Measurements from ENCODE around the gene FXYD2. TPM values are rescaled to one million over a fixed set of nuclear protein-coding genes. Genes with fewer than 3 reads are reported as not detected.
A peak's percentile ranks its signal among the peaks of the same experiment; 100 is the strongest.
"Not testable (repeated sequence)": the region's sequence is repeated elsewhere in the genome, so short reads cannot be mapped to it uniquely, and the experiment has no call there.

FXYD2 gene
- total and polyA plus RNA-seq, 2 donors (not counting 1 experiment from before 2014, with no cell fraction given): 0.18 to 0.33 TPM

DNA sequence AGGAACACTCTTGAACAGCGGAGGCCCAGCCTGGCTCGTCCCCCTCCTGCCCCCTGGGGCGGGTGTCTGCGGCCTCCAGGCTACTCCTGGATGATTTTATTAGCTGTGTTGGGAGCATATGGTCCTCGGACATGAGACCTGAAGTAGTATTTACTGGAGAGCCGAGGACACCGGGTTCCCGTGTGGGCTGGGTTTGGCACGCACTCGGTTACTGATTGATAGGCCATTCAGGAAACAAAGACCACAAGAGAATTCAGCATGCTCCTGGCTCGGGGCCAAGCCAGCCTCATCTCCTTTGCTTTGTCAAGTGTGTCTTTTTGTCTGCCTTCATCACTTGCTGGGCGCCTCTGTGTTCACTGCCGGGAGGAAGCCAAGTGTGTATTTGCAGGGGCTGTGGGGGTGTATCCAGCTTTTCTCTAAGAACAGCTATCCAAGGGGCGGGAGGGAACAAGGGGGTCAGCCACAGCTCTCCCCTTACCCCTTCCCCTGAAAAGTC, 9.7 kb downstream of the FXYD2 start:
- no peaks in the 10 kb centered on the region for H3K36me3 ChIP-seq (ENCODE audit: control insufficient read depth, insufficient read depth, low read length)
- H2AFZ ChIP-seq (ENCODE audit: low read length): no peak overlapping the region
- no peak overlapping the region for H3K4me2 ChIP-seq (ENCODE audit: extremely low read depth, insufficient read depth, low read length)
- no peaks in the 10 kb centered on the region for H3K9me3 ChIP-seq (ENCODE audit: control insufficient read depth, insufficient read depth, low read depth, low read length)
- H3K27me3 ChIP-seq (ENCODE audit: control insufficient read depth, insufficient read depth, low read length): no peaks in the 10 kb centered on the region
- no peaks in the 10 kb centered on the region for H4K20me1 ChIP-seq (ENCODE audit: control insufficient read depth, extremely low read depth, insufficient read depth, low read length)
- DNase-seq (ENCODE audit: low read depth in 2 of 2): peak in 1 of 2 donors; percentile 48
- no peak overlapping the region for H3K27ac ChIP-seq (ENCODE audit: insufficient read depth, low read length)
- H3K4me3 ChIP-seq (replicated peaks in 1 of 4; ENCODE audit: control extremely low read depth in 1 of 4, insufficient read depth in 1 of 4, low read depth in 3 of 4, low read length in 4 of 4): no peak overlapping the region
- no peaks in the 10 kb centered on the region for H3K79me2 ChIP-seq (ENCODE audit: control insufficient read depth, insufficient read depth, low read length)
- TF ChIP-seq, protein P1, sequence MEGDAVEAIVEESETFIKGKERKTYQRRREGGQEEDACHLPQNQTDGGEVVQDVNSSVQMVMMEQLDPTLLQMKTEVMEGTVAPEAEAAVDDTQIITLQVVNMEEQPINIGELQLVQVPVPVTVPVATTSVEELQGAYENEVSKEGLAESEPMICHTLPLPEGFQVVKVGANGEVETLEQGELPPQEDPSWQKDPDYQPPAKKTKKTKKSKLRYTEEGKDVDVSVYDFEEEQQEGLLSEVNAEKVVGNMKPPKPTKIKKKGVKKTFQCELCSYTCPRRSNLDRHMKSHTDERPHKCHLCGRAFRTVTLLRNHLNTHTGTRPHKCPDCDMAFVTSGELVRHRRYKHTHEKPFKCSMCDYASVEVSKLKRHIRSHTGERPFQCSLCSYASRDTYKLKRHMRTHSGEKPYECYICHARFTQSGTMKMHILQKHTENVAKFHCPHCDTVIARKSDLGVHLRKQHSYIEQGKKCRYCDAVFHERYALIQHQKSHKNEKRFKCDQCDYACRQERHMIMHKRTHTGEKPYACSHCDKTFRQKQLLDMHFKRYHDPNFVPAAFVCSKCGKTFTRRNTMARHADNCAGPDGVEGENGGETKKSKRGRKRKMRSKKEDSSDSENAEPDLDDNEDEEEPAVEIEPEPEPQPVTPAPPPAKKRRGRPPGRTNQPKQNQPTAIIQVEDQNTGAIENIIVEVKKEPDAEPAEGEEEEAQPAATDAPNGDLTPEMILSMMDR (conservative IDR thresholded peaks at IDR 0.05 in 1 of 2, IDR thresholded peaks at IDR 0.05 in 1 of 2; ENCODE audit: low read depth in 1 of 2, low read length in 2 of 2): no peak
- no peak for TF ChIP-seq EZH2 (IDR thresholded peaks at IDR 0.05; ENCODE audit: low read length, missing control alignments)
- no peak overlapping the region for H3K9ac ChIP-seq (ENCODE audit: insufficient read depth, low read length)
- H3K4me1 ChIP-seq (ENCODE audit: control insufficient read depth, extremely low read depth, insufficient read depth, low read length): no peaks in the 10 kb centered on the region

DNA sequence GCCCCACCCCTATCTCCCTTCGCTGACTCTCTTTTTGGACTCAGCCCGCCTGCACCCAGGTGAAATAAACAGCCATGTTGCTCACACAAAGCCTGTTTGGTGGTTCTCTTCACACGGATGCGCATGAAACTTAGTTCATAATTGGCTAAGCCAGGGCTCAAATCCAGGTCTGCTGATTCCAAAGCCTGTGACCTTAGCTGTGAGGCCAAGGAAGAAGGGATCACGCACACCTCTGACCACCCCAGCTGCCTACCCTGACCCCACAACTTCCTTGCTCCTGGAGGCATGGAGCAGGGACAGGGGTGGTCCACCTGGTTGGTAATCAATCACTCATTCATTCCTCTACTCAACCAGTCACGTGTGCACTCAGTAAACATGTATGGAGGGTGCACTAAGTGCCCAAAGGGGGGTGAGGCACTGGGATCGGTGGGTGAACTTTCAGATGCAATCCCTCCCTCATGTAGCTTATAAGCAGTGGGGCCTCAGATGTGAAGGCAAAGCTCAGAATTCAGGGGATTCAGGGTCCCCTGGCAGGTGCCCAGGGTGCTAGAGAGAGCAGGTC, 10.3 kb downstream of the FXYD2 start:
- no peak overlapping the region for H3K27ac ChIP-seq (ENCODE audit: insufficient read depth, low read length)
- no peak overlapping the region for H3K4me2 ChIP-seq (ENCODE audit: extremely low read depth, insufficient read depth, low read length)
- no peaks in the 10 kb centered on the region for H3K79me2 ChIP-seq (ENCODE audit: control insufficient read depth, insufficient read depth, low read length)
- no peak overlapping the region for H3K4me3 ChIP-seq (replicated peaks in 1 of 4; ENCODE audit: control extremely low read depth in 1 of 4, insufficient read depth in 1 of 4, low read depth in 3 of 4, low read length in 4 of 4)
- no peaks in the 10 kb centered on the region for H3K36me3 ChIP-seq (ENCODE audit: control insufficient read depth, insufficient read depth, low read length)
- no peak for DNase-seq (ENCODE audit: low read depth in 2 of 2)
- TF ChIP-seq, protein P1 (conservative IDR thresholded peaks at IDR 0.05 in 1 of 2, IDR thresholded peaks at IDR 0.05 in 1 of 2; ENCODE audit: low read depth in 1 of 2, low read length in 2 of 2): no peak
- TF ChIP-seq EZH2 (IDR thresholded peaks at IDR 0.05; ENCODE audit: low read length, missing control alignments): no peak
- H3K9me3 ChIP-seq (ENCODE audit: control insufficient read depth, insufficient read depth, low read depth, low read length): no peaks in the 10 kb centered on the region
- H3K4me1 ChIP-seq (ENCODE audit: control insufficient read depth, extremely low read depth, insufficient read depth, low read length): no peaks in the 10 kb centered on the region
- no peak overlapping the region for H3K9ac ChIP-seq (ENCODE audit: insufficient read depth, low read length)
- H2AFZ ChIP-seq (ENCODE audit: low read length): no peak overlapping the region
- no peaks in the 10 kb centered on the region for H3K27me3 ChIP-seq (ENCODE audit: control insufficient read depth, insufficient read depth, low read length)
- H4K20me1 ChIP-seq (ENCODE audit: control insufficient read depth, extremely low read depth, insufficient read depth, low read length): no peaks in the 10 kb centered on the region

GRCh38 chr11:117810056-117810451, 14.5 kb downstream of the FXYD2 start:
- not testable (repeated sequence) for H3K4me1 ChIP-seq (ENCODE audit: control insufficient read depth, extremely low read depth, insufficient read depth, low read length); H3K9me3 ChIP-seq (ENCODE audit: control insufficient read depth, insufficient read depth, low read depth, low read length); H3K27me3 ChIP-seq (ENCODE audit: control insufficient read depth, insufficient read depth, low read length); DNase-seq (ENCODE audit: low read depth in 2 of 2); H3K79me2 ChIP-seq (ENCODE audit: control insufficient read depth, insufficient read depth, low read length); H4K20me1 ChIP-seq (ENCODE audit: control insufficient read depth, extremely low read depth, insufficient read depth, low read length); H3K27ac ChIP-seq (ENCODE audit: insufficient read depth, low read length); H3K36me3 ChIP-seq (ENCODE audit: control insufficient read depth, insufficient read depth, low read length); H3K4me3 ChIP-seq (replicated peaks in 1 of 4; ENCODE audit: control extremely low read depth in 1 of 4, insufficient read depth in 1 of 4, low read depth in 3 of 4, low read length in 4 of 4); H3K9ac ChIP-seq (ENCODE audit: insufficient read depth, low read length); H3K4me2 ChIP-seq (ENCODE audit: extremely low read depth, insufficient read depth, low read length); H2AFZ ChIP-seq (ENCODE audit: low read length)
